ENCODE results near the gene CPT1C.

GRCh38 chr19:49679771-49680413, 11.0 kb upstream of the CPT1C start:
- TF ChIP-seq CTCF (IDR thresholded peaks at IDR 0.05) (no peak), POLR2A (IDR thresholded peaks at IDR 0.05) (no peak)

Data from body of pancreas (tissue), 4 donors.